Measurements from ENCODE around the gene DAPK1.

The DAPK1 gene

GRCh38 chr9:87718852-87719612 lies 221.4 kb downstream of the DAPK1 start:
- no peak overlapping the region for H3K9ac ChIP-seq (ENCODE audit: low read depth, low read length)
- peaks cover 1% of the 10 kb centered on the region; the same call in 1 of the 2 replicates for H3K27me3 ChIP-seq (ENCODE audit: insufficient read depth, low read length)
- H3K9me3 ChIP-seq (ENCODE audit: insufficient read depth, low read depth, low read length), result no peaks in the 10 kb centered on the region
- no peaks in the 10 kb centered on the region for H3K4me1 ChIP-seq (ENCODE audit: insufficient read depth, low read length)
- H3K4me3 ChIP-seq (ENCODE audit: low read length), result no peak overlapping the region
- no peak overlapping the region for H3K27ac ChIP-seq (ENCODE audit: low read depth, low read length)
- WGBS, result 86% methylated on average over 5 of the region's 6 CpGs
- H3K36me3 ChIP-seq (ENCODE audit: insufficient read depth, low read length), result no peaks in the 10 kb centered on the region

GRCh38 chr9:87720173-87720572 lies 222.5 kb downstream of the DAPK1 start:
- no peaks in the 10 kb centered on the region for H3K4me1 ChIP-seq (ENCODE audit: insufficient read depth, low read length)
- H3K9ac ChIP-seq (ENCODE audit: low read depth, low read length), result no peak overlapping the region
- H3K9me3 ChIP-seq (ENCODE audit: insufficient read depth, low read depth, low read length), result no peaks in the 10 kb centered on the region
- no CpG with 5 or more reads among the region's 2 CpGs for WGBS
- no peak overlapping the region for H3K4me3 ChIP-seq (ENCODE audit: low read length)
- no peak overlapping the region for H3K27ac ChIP-seq (ENCODE audit: low read depth, low read length)
- H3K36me3 ChIP-seq (ENCODE audit: insufficient read depth, low read length), result no peaks in the 10 kb centered on the region
- peaks cover 11% of the 10 kb centered on the region for H3K27me3 ChIP-seq (ENCODE audit: insufficient read depth, low read length)

GRCh38 chr9:87722393-87723088 lies 224.9 kb downstream of the DAPK1 start:
- Histone ChIP-seq H3K9ac (ENCODE audit: low read depth, low read length) (no peak overlapping the region), H3K27me3 (ENCODE audit: insufficient read depth, low read length) (peaks cover 16% of the 10 kb centered on the region), H3K9me3 (ENCODE audit: insufficient read depth, low read depth, low read length) (no peaks in the 10 kb centered on the region), H3K4me3 (ENCODE audit: low read length) (no peak overlapping the region), H3K36me3 (ENCODE audit: insufficient read depth, low read length) (no peaks in the 10 kb centered on the region), H3K27ac (ENCODE audit: low read depth, low read length) (no peak overlapping the region), H3K4me1 (ENCODE audit: insufficient read depth, low read length) (no peaks in the 10 kb centered on the region)
- 90% methylated on average over 5 of the region's 5 CpGs for WGBS

GRCh38 chr9:87725356-87725899 lies 227.8 kb downstream of the DAPK1 start:
- Histone ChIP-seq H3K27me3 (ENCODE audit: insufficient read depth, low read length) (peaks cover 16% of the 10 kb centered on the region), H3K4me1 (ENCODE audit: insufficient read depth, low read length) (no peaks in the 10 kb centered on the region), H3K4me3 (ENCODE audit: low read length) (peak overlapping the region; percentile 73), H3K36me3 (ENCODE audit: insufficient read depth, low read length) (peaks cover 1% of the 10 kb centered on the region; the same call in 1 of the 2 replicates), H3K27ac (ENCODE audit: low read depth, low read length) (no peak overlapping the region; the same call in 1 of the 2 replicates), H3K9ac (ENCODE audit: low read depth, low read length) (peak overlapping the region; percentile 27; the same call in 1 of the 2 replicates), H3K9me3 (ENCODE audit: insufficient read depth, low read depth, low read length) (no peaks in the 10 kb centered on the region)
- 2% methylated on average over 25 of the region's 25 CpGs for WGBS

- Histone ChIP-seq H3K4me3 (ENCODE audit: low read length) (peak within 1 kb of the TSS; percentile 73), H3K9me3 (ENCODE audit: insufficient read depth, low read depth, low read length) (no peaks in the 10 kb centered on the region), H3K27ac (ENCODE audit: low read depth, low read length) (peak within 1 kb of the TSS; percentile 63; the same call in 1 of the 2 replicates), H3K9ac (ENCODE audit: low read depth, low read length) (peak within 1 kb of the TSS; percentile 73), H3K36me3 (ENCODE audit: insufficient read depth, low read length) (peaks cover 4% of the 10 kb centered on the region; the same call in 1 of the 2 replicates), H3K4me1 (ENCODE audit: insufficient read depth, low read length) (no peaks in the 10 kb centered on the region), H3K27me3 (ENCODE audit: insufficient read depth, low read length) (peaks cover 16% of the 10 kb centered on the region)
- 1% methylated on average over 67 of the region's 67 CpGs for WGBS
These were observed 228.4 kb downstream of the DAPK1 start, which contains the start of gene CTSL for GRCh38 chr9:87725900-87726709. CTSL (plus strand) TSS chr9:87726119; CDS start chr9:87727604, 1,485 bp downstream.

GRCh38 chr9:87729246-87729645 lies 231.6 kb downstream of the DAPK1 start:
- 76% methylated on average over 1 of the region's 2 CpGs for WGBS
- Histone ChIP-seq H3K27ac (ENCODE audit: low read depth, low read length) (no peak overlapping the region), H3K36me3 (ENCODE audit: insufficient read depth, low read length) (peaks cover 4% of the 10 kb centered on the region; the same call in 1 of the 2 replicates), H3K4me3 (ENCODE audit: low read length) (no peak overlapping the region), H3K4me1 (ENCODE audit: insufficient read depth, low read length) (no peaks in the 10 kb centered on the region), H3K9me3 (ENCODE audit: insufficient read depth, low read depth, low read length) (no peaks in the 10 kb centered on the region), H3K27me3 (ENCODE audit: insufficient read depth, low read length) (peaks cover 13% of the 10 kb centered on the region), H3K9ac (ENCODE audit: low read depth, low read length) (no peak overlapping the region)

GRCh38 chr9:87731321-87731720 lies 233.7 kb downstream of the DAPK1 start:
- H3K36me3 ChIP-seq (ENCODE audit: insufficient read depth, low read length), result peaks cover 4% of the 10 kb centered on the region; the same call in 1 of the 2 replicates
- H3K27me3 ChIP-seq (ENCODE audit: insufficient read depth, low read length), result no peaks in the 10 kb centered on the region
- no peak overlapping the region for H3K27ac ChIP-seq (ENCODE audit: low read depth, low read length)
- H3K4me3 ChIP-seq (ENCODE audit: low read length), result no peak overlapping the region
- H3K4me1 ChIP-seq (ENCODE audit: insufficient read depth, low read length), result no peaks in the 10 kb centered on the region
- 93% methylated on average over 1 of the region's 2 CpGs for WGBS
- H3K9me3 ChIP-seq (ENCODE audit: insufficient read depth, low read depth, low read length), result no peaks in the 10 kb centered on the region
- no peak overlapping the region for H3K9ac ChIP-seq (ENCODE audit: low read depth, low read length)

GRCh38 chr9:87732344-87732743 lies 234.7 kb downstream of the DAPK1 start:
- H3K36me3 ChIP-seq (ENCODE audit: insufficient read depth, low read length), result peaks cover 4% of the 10 kb centered on the region; the same call in 1 of the 2 replicates
- 100% methylated on average over 1 of the region's 1 CpG for WGBS
- H3K9ac ChIP-seq (ENCODE audit: low read depth, low read length), result no peak overlapping the region
- no peak overlapping the region for H3K4me3 ChIP-seq (ENCODE audit: low read length)
- H3K4me1 ChIP-seq (ENCODE audit: insufficient read depth, low read length), result no peaks in the 10 kb centered on the region
- H3K9me3 ChIP-seq (ENCODE audit: insufficient read depth, low read depth, low read length), result no peaks in the 10 kb centered on the region
- no peaks in the 10 kb centered on the region for H3K27me3 ChIP-seq (ENCODE audit: insufficient read depth, low read length)
- H3K27ac ChIP-seq (ENCODE audit: low read depth, low read length), result no peak overlapping the region

- WGBS, result 89% methylated on average over 3 of the region's 3 CpGs
- H3K9me3 ChIP-seq (ENCODE audit: insufficient read depth, low read depth, low read length), result no peaks in the 10 kb centered on the region
- H3K27me3 ChIP-seq (ENCODE audit: insufficient read depth, low read length), result no peaks in the 10 kb centered on the region
- no peak overlapping the region for H3K4me3 ChIP-seq (ENCODE audit: low read length)
- no peaks in the 10 kb centered on the region for H3K4me1 ChIP-seq (ENCODE audit: insufficient read depth, low read length)
- no peak overlapping the region for H3K27ac ChIP-seq (ENCODE audit: low read depth, low read length)
- no peak overlapping the region for H3K9ac ChIP-seq (ENCODE audit: low read depth, low read length)
- peaks cover 4% of the 10 kb centered on the region; the same call in 1 of the 2 replicates for H3K36me3 ChIP-seq (ENCODE audit: insufficient read depth, low read length)
These were observed 235.1 kb downstream of the DAPK1 start for GRCh38 chr9:87732756-87733155.

GRCh38 chr9:87733273-87734052 lies 235.8 kb downstream of the DAPK1 start:
- WGBS, result 90% methylated on average over 7 of the region's 7 CpGs
- H3K27me3 ChIP-seq (ENCODE audit: insufficient read depth, low read length), result no peaks in the 10 kb centered on the region
- no peaks in the 10 kb centered on the region for H3K9me3 ChIP-seq (ENCODE audit: insufficient read depth, low read depth, low read length)
- peaks cover 4% of the 10 kb centered on the region; the same call in 1 of the 2 replicates for H3K36me3 ChIP-seq (ENCODE audit: insufficient read depth, low read length)
- H3K27ac ChIP-seq (ENCODE audit: low read depth, low read length), result no peak overlapping the region
- H3K9ac ChIP-seq (ENCODE audit: low read depth, low read length), result no peak overlapping the region
- H3K4me3 ChIP-seq (ENCODE audit: low read length), result no peak overlapping the region
- H3K4me1 ChIP-seq (ENCODE audit: insufficient read depth, low read length), result no peaks in the 10 kb centered on the region
